Measurements from ENCODE around the gene C1orf35.

The C1orf35 gene

DNA sequence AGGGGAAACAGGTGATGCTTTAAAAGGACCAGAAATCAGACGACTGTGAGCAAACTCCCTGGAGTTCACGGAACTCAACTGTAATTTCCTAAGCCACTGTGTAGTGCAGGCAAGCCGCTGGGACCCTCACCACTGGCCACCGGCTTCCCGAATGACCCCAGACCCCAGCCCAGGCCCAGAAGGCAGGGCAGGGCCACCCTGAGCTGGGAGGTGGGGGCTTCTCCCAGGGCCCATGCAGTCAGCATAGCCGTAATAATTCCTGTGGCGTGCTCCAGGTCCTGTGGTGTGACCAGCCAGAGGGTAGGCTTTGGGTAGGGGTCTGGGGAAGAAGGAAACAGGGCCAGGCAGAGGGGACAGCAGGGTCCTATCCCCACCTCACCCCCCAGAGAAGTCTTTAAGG is 24.1 kb downstream of the C1orf35 start:
- no peak for DNase-seq (ENCODE audit: low read depth)

DNA sequence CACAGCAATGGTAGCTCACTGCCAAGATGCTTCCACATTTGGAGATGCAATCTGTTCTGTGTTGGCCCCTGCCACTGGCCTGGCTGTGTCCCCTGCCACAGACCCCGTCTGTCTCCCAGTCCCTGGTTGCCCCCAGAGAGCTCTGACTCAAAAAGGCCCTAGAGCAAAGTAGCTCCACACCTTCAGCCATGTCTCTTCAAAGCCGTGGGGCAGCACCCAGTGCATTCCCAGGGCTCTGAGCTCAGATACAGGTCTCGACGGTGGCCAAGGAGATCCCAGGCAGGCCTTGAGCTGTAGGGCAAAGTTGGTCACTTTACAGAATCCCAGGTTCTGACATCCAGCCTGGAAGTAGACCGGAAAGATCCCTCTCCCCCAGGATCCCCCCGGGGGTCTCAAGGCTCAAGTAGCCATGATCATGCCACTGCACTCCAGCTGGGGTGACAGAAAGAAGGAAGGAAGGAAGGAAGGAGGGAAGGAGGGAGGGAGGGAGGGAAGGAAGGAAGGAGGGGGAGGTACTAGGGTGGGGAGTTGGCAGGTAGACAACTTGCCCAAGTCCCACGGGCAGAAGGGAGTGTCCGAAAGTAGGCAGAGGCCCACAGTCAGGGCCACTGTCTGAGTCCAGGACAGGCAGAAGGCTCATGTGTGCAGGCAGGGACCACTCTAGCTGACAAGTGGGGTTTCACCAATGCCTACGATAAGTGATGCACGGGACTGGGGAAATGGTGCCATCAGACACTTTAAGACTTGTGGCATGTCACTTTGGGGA is 25.4 kb downstream of the C1orf35 start:
- no peak for DNase-seq (ENCODE audit: low read depth)

DNA sequence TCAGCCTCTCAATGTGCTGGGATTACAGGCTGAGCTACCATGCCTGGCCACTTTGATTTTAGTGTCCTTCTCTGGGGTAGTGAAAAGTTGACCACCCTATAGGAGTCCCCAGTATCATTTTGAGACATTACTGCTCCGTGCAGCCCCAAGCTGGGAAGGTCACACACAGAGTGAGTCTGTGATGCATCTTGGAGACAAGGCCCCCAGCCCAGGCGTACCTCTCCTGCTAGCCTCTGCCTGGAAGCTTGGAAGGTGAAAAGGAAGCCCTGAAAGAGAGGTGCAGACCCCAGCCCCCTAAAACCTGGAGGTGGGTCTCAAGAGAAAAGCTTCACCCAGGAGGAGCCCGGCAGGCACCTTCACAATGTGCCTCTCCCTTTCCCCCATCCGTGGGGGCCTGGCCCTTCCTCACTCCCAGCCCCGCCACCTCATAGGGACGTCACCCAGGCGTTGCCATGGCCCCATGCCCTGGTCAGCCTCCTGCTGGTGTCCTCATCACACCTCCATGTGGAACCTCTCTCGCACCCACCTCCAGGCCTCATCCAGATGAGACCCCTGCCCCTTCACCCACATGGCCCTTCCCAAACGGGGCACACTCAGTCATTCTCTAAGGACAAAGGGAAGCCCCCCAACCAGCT is 26.2 kb downstream of the C1orf35 start:
- DNase-seq (ENCODE audit: low read depth): no peak

DNA sequence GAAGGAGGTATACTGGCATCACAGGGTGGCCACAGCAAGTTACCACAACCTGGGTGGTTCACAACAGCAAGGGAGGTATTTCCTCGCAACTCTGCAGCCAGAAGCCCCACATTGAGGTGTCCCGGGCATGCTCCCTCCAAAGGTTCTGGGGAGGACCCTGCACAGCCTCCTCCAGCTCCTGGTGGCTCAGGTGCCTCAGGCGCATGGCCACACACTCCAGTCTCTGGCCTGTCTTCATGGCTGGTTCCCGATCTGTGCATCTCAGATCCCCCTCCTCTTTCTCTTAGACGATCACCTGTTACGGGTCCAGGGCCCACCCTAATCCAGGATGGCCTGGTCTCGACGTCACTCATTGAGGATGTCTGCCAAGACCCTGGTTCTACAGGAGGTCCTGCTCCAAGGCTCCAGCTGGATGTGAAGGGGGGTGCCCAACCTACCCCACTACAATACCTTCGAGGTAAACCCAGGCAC is 27.3 kb downstream of the C1orf35 start:
- no peak for DNase-seq (ENCODE audit: low read depth)

DNA sequence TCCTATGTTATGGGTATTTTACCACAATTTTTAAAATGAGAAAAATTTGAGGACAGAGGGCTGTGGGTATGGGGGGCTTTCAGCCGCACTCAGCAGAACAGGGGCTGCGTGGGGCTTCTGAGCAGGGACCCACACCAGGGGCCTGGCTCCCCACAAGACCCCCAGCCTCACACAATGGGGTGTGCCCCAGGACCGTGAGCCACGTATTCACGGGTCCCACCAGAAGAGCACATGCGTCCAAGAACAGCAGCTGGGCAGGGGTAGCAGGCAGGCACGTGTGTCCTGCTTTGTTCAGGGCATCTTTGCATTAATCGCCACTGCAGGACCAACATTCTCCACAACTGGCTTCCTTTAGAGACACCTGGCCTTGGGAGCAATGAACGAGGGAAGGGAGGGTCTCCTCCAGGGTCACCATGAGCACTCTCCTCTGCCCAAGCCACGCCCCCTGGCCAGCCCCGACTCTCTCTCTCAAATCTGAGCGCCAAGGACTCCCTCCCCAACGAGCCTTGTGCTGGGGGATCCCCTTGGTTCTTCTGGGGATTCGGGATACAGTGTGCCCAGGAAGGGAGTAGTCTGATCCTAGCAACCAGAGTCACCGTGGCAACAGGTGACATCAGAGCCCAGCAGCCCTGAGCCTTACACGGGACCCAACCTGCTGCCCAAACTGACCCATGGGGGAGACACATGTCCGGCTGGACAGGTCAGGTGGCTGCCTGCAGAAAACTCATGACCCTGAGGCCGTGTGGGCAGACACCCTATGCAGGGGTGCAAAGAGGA is 28.0 kb downstream of the C1orf35 start:
- no peak for DNase-seq (ENCODE audit: low read depth)

DNA sequence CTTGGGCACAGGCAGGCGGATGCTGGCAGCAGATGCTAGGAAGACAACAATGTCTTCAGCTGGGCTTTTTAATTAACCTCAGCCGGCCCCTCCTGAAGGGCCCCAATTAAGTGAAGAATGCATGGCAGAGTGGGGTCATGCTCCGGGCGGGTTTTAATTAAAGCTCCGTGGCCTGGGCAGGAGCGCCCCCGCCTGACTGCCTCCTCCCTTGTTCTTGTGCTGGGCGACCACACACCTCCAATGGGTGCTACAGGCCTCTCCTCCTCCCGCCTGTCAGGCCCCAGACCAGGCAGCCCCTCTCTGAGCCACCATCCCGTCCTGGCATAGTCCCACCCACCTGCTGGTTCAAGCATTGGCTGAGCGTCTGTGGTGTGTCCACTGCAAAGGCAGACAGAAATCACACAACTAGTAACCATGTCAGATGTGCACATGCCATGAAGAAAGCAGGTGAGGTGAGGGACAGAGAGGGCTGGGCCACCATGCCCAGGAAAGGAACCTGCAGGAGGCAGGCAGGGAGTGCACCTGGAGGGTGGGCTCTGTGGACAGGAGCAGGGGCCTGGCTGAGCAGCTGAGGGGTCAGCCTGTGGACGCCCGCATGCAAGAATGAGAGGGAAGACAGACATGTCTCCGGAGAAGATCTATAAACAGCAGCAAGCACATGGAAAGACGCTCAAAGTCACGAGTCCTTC is 29.1 kb downstream of the C1orf35 start:
- no peak for DNase-seq (ENCODE audit: low read depth)

DNA sequence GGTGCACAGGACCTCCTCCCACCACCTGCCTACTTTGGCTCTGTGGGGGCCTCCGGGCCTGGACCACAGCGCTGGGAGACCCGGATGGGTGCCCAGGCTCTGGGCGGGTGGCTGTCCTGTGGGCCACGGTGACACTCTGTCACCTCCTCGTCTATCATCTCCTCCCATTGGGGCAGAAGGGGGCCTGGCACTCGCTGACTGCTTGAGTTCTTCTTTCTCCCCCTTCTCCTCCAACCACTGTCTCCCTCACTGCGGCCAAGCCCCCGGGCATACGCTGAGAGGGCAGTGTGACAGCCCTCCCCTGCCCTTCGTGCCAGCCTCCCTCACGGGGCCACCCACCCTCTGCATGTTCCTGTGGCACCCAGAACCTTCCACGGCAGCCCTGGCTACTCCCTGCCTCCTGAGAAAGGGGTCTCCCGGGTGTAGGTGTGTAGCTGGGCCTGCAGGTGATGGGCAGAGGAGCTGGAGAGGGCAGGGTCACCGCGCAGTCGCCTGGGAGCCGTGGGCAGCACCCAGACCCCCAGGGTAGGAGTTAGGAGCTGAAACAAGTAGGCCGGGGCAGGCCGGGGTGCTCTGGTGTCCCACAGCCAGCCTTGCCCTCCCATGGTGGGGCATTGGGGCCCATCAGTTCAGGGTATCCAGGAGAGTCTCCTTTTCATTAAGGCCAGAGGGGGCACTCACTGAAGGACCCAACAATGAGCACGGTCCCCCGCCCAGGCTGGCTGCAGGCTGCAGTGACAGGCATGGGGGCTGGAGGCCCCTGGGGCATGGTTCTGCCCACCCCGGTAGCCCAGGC is 29.9 kb downstream of the C1orf35 start:
- DNase-seq (ENCODE audit: low read depth): no peak

DNA sequence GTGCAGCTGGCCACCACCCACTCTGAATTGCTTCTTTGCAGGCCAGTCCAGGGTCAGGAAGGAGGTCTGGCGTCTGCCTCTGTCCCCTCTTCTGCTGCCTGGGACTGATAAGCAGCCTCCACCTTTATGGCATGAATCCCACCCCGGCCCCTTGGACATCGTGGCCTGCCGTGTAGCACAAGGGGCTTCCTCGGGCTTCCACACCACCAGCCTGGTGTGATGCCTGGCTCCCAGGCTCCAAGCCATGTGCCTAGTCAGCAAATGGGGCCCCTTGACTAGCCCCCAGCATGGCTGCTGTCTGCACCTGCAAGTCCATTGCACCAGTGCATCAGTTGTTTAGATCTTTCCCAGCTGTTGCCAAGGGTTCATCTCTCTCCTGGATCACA is 30.5 kb downstream of the C1orf35 start:
- DNase-seq (ENCODE audit: low read depth): no peak

DNA sequence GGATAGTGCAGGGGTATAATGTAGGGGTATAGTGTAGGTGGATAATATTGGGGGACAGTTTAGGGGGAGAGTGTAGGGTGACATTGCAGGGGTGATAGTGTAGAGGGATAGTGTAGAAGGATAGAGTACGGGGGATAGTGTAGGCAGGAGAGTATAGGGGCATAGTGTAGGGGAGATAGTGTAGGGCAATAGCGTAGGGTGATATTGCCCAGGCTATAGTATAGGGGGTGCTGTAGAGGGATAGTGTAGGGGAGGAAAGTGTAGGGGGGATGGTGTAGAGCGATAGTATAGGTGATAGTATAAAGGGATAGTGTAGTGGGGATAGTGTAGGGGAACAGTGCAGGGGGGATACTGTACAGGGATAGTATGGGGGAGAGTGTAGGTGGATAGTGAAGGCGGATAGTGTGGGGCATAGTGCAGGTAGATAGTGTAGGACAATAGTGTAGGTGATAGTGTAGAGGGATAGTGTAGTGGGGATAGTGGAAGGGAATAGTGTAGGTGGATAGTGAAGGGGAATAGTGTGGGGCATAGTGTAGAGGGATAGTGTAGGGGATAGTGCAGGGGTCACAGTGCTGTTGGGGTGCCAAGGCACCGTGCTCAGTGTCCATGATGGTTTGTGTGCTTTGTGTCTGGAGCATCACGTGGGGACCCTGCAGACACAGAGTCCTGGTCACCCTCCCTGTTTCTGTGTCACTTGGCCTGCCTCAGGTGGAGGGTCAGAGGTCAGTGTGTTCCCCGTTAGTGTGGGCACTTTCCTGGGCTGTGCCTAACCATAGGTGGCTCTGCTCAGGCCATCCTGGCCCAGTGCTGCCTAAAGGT is 31.1 kb downstream of the C1orf35 start:
- no peak for DNase-seq (ENCODE audit: low read depth)

DNA sequence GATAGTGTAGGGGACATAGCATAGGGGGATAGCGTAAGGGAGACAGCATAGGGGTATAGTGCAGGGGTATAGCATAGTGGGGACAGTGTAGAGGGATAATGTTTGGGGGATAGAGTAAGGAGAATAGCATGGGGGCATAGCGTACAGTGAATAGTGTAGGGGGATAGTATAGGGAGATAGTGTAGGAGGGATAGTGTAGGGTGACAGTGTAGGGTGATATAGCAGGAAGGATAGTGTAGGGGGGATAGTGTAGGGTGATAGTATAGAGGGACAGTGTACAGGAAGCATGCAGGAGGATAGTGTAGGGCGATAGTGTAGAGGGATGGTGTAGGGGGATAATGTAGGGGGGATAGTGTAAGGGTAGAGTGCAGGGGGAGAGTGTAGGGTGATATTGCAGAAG is 32.3 kb downstream of the C1orf35 start:
- DNase-seq (ENCODE audit: low read depth): no peak

DNA sequence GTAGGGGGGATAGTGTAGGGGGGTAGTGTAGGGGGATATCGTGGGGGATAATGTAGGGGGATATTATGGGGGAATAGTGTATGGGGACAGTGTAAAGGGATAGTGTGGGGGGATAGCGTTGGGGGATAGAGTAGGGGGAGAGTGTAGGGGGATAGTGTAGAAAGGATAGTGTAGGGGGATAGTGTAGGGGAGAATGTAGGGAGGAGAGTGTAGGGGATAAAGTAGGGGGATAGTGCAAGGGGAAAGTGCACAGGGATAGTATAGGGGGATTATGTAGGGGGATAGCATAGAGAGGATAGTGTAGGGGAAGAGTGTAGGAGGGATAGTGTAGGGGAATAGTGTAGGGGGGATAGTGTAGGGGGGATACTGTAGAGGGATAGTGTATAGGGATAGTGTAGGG is 33.0 kb downstream of the C1orf35 start:
- DNase-seq (ENCODE audit: low read depth): no peak

DNA sequence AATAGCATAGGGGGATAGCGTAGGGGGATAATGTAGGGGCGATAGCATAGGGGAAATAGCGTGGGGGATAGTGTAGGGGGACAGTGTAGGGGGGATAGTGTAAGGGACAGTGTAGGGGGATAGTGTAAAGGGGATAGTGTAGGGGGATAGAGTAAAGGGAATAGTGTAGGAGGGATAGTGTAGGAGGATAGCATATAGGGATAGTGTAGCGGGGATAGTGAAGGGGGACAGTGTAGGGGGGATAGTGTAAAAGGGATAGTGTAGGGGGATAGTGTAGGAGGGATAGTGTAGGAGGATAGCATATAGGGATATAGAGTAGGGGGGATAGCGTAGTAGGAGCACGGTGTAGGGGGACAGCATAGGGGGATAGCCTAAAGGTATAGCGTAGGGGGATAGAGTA is 34.8 kb downstream of the C1orf35 start:
- DNase-seq (ENCODE audit: low read depth): no peak

DNA sequence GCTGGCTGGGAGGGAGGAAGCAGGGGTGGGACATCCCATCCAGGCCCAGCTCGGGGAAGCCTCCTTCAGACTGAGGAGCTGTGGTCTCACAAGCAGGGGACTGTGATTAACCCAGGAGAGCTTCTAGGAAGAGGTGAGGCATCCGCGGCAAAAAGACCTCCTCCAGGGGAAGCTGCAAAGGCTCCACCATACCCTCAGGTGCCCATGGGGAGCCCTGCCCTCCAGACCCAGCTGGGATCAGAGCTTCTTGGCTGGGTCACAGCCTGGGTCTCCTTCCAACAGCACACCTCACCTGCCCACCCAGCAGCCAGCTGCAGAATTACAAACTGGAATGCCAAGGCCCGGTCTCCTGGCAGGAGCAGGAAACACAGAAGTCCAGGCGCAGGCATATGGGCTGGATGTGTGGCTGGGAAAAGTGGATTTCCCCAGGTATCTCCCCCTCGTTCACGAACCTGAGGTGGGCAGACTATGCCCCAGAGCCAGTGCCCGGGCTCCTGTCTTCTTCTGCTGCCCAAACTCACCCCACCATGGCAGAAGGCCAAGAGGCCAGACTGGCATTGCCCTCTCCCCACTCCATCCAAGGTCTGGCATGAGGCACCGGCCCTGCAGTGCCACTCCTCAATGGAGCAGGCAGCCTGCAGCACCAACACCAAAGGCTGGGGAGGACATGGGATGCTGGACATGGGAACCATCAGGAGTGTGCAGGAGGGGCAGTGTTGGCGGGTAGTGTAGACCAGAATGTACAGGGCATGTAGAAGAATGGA is 36.1 kb downstream of the C1orf35 start:
- no peak for DNase-seq (ENCODE audit: low read depth)

DNA sequence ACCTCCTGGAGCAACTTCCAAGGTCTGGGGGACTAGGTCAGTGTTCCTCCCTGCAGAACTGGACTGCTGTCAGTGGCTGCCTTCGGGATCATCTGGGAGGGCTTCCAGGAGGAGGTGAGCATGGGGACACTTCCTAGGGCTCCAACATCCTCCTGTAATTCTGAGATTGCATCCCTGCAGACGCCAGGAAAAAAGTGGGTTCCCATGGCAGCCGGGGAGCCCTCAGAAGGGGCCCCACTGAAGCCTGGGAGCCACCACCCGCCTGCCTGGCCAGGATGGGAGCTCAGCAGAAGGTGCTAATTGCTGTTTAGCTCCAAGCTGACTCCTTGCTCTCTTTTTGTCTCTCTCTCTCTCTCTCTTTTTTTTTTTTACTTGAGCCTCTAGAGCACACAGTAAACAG is 36.7 kb downstream of the C1orf35 start:
- no peak for DNase-seq (ENCODE audit: low read depth)

DNA sequence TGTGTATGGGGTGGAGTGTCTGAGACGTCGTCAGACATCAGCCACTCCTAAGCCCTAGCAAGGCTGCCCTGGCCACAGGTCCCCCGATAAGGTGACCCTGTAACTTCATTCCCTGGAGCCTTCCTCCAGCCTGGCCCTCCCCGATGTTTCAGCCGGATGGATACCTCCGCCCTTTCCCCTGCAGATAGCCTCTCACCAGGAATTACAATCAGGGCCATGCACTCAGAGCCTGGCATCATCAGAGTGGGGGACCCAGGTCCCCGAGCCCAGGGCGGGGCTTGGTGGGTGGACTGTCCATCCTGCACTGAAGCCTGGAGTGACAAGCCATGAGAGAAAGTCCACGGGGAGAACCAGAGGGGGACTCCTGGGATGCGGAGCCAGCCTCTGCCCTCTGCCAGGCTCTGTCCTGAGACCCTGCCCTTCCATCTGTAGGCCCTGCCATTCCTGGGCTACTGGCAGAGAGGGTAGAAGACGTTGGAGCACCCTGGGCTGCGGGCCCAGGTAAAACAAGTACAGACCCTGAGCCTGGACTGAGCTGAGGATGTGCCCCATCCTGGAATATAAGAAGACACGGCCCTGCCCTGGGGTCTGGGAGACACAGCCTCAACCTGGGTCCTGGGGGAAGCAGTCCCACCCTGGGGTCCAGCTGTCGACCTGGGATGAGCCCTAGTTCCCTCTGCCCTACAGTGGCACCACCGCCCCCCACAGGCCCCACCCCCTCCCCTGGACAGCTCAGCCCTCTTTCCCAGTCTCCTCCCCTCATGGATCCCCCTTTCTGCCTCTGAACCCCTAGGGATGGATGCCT is 37.4 kb downstream of the C1orf35 start:
- DNase-seq (ENCODE audit: low read depth): no peak

DNA sequence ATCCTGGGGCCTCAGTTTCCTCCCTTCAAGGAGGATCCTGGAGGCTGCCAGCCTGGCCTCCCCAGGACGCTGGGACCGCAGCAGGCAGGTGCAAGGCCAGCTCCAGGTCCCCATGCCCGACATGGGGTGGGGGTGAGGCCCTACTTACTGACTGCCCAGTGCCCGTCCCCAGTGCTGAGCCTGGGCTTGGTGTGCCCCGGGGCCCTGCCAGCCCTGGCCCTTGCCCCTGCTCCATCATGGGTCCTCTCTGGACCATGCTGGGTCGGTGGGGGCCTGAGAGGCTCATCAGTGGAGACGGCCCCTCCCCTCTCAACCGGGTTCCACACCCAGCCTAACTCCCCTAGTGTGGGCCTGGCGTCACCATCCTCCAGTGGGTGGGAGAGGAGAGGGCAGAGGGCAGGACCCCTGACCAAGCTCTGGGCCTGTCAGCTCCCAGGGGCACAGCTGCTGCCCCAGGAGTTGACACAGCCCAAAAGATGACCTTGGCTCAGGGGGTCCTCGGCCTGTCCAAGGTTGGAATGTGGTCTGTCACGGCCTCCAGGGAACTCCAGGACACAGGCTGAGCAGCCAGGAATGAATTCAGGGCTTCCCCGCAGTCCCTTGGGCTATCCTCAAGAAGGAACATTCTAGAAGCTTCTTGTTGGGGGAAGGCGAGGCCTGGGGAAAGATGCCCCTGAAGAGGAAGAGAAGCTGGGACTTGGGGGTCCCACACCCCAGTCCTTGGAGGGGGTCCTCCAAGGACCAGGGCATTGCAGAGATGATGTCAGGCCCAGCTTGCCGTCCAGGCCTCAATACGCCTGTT is 38.2 kb downstream of the C1orf35 start:
- DNase-seq (ENCODE audit: low read depth): no peak

DNA sequence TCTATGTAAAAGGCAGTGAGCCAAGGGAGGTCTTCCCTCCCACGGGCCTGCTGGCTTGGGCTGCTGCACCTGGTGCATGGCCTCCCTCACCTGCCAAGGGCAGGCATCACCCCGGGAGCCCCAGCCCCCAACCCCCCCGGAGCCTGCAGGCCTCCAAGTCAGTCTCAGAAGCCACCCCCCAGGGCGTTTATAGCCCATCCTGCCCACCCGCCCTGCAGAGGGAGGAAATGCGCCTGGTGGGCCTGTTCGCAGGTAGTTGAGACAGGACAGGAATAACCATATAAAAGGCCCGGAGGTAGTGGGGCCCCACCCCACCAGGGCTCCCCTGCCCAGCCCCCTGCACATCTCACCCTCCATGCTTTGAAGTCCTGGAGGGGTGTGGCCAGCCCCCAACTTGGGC is 38.8 kb downstream of the C1orf35 start:
- no peak for DNase-seq (ENCODE audit: low read depth)
